SIG-M5 treated with dmso at 0.1 percent for 504 hours (cell line): Measurements from ENCODE around the gene MBNL1.

ENCODE experiments used
- DNase-seq: peaks from one replicate; lab custom pipeline; 2025; ENCODE audit not compliant: unreplicated experiment; lab: John Stamatoyannopoulos, UW

Gene MBNL1

GRCh38 chr3:152271501-152272236, 2.9 kb downstream of the MBNL1 start:
- DNase-seq: no peak

- peak; percentile 68 for DNase-seq
Measured at GRCh38 chr3:152272771-152273242, 4.1 kb downstream of the MBNL1 start.

- no peak for DNase-seq
Measured at GRCh38 chr3:152276681-152277080, 8.0 kb downstream of the MBNL1 start.

GRCh38 chr3:152277198-152277597, 8.5 kb downstream of the MBNL1 start:
- DNase-seq: no peak

- no peak for DNase-seq
Measured at GRCh38 chr3:152278756-152279427, 10.2 kb downstream of the MBNL1 start.

GRCh38 chr3:152279479-152279878, 10.8 kb downstream of the MBNL1 start:
- no peak for DNase-seq

- no peak for DNase-seq
Measured at GRCh38 chr3:152280539-152280938, 11.8 kb downstream of the MBNL1 start.

- no peak for DNase-seq
Measured at GRCh38 chr3:152281133-152281713, 12.5 kb downstream of the MBNL1 start.

GRCh38 chr3:152282813-152283212, 14.1 kb downstream of the MBNL1 start:
- no peak for DNase-seq

GRCh38 chr3:152283492-152284381, 15.0 kb downstream of the MBNL1 start:
- DNase-seq: no peak

- DNase-seq: no peak
Measured at GRCh38 chr3:152284906-152285305, 16.2 kb downstream of the MBNL1 start.

- DNase-seq: no peak
Measured at GRCh38 chr3:152285509-152285908, 16.8 kb downstream of the MBNL1 start.

GRCh38 chr3:152287898-152288576, 19.3 kb downstream of the MBNL1 start:
- no peak for DNase-seq

- no peak for DNase-seq
Measured at GRCh38 chr3:152288681-152289080, 20.0 kb downstream of the MBNL1 start.

GRCh38 chr3:152289708-152290107, 21.0 kb downstream of the MBNL1 start:
- no peak for DNase-seq

- DNase-seq: no peak
Measured at GRCh38 chr3:152290374-152290773, 21.6 kb downstream of the MBNL1 start.

GRCh38 chr3:152291238-152291637, 22.5 kb downstream of the MBNL1 start:
- no peak for DNase-seq

GRCh38 chr3:152291649-152292066, 22.9 kb downstream of the MBNL1 start:
- DNase-seq: no peak

- DNase-seq: no peak
Measured at GRCh38 chr3:152292366-152292765, 23.6 kb downstream of the MBNL1 start.

- DNase-seq: no peak
Measured at GRCh38 chr3:152293347-152294006, 24.7 kb downstream of the MBNL1 start.
